ENCODE data around the gene ZMPSTE24.

ZMPSTE24 gene

GRCh38 chr1:40300249-40300567, 42.2 kb downstream of the ZMPSTE24 start:
- Histone ChIP-seq H3K18ac (ENCODE audit: low read length) (no peak overlapping the region), H3K4ac (ENCODE audit: low read length) (no peak overlapping the region), H2AFZ (ENCODE audit: low read length) (no peak overlapping the region), H3K4me2 (ENCODE audit: insufficient read depth, low read length, poor library complexity, severe bottlenecking) (no peak overlapping the region), H3K9me3 (replicated peaks in 1 of 2; ENCODE audit: control insufficient read depth in 2 of 2, insufficient read depth in 1 of 2, low read depth in 1 of 2, low read length in 2 of 2) (no peaks in the 10 kb centered on the region), H3K27me3 (ENCODE audit: control insufficient read depth in 3 of 3, insufficient read depth in 3 of 3, low read depth in 1 of 3, low read length in 3 of 3) (no peaks in the 10 kb centered on the region), H2BK120ac (ENCODE audit: low read depth, low read length) (no peak overlapping the region), H3K9ac (ENCODE audit: low read depth, low read length, poor library complexity) (no peak overlapping the region), H2BK5ac (ENCODE audit: low read length) (no peak overlapping the region), H2AK5ac (ENCODE audit: low read depth, low read length) (no peak overlapping the region), H3K4me1 (ENCODE audit: control insufficient read depth in 2 of 2, insufficient read depth in 1 of 2, low read depth in 1 of 2, low read length in 2 of 2) (peaks cover 0 to 2% of the 10 kb centered on the region in 2 donors), H3K36me3 (replicated peaks in 1 of 2; ENCODE audit: control insufficient read depth in 2 of 2, insufficient read depth in 2 of 2, low read length in 2 of 2) (peaks cover 0 to 3% of the 10 kb centered on the region in 2 donors), H3K79me1 (ENCODE audit: low read depth, low read length) (no peaks in the 10 kb centered on the region), H3K23ac (ENCODE audit: low read depth, low read length, poor library complexity) (no peak overlapping the region), H3K27ac (replicated peaks; ENCODE audit: low read length) (no peak overlapping the region), H4K91ac (ENCODE audit: low read depth, low read length, poor library complexity) (no peak overlapping the region), H2BK12ac (ENCODE audit: low read length) (no peak overlapping the region), H2BK15ac (ENCODE audit: low read length) (no peak overlapping the region), H4K8ac (ENCODE audit: low read depth, low read length) (no peak overlapping the region), H3K14ac (ENCODE audit: low read length) (no peak overlapping the region), H3K4me3 (ENCODE audit: low read length in 2 of 2) (no peak overlapping the region)
- DNase-seq (ENCODE audit: low spot score) = no peak
- no CpG with 5 or more reads among the region's 1 CpG for WGBS, 2 donors (ENCODE audit: extremely low coverage in 2 of 2, insufficient read length in 2 of 2, insufficient replicate concordance in 1 of 2)

GRCh38 chr1:40300651-40301050, 42.6 kb downstream of the ZMPSTE24 start:
- no peak overlapping the region for H2BK120ac ChIP-seq (ENCODE audit: low read depth, low read length)
- no peak overlapping the region for H3K4me3 ChIP-seq (ENCODE audit: low read length in 2 of 2)
- H3K14ac ChIP-seq (ENCODE audit: low read length) = no peak overlapping the region
- H4K91ac ChIP-seq (ENCODE audit: low read depth, low read length, poor library complexity) = no peak overlapping the region
- WGBS, 2 donors (ENCODE audit: extremely low coverage in 2 of 2, insufficient read length in 2 of 2, insufficient replicate concordance in 1 of 2) = no CpG with 5 or more reads among the region's 9 CpGs
- no peak overlapping the region for H3K9ac ChIP-seq (ENCODE audit: low read depth, low read length, poor library complexity)
- peaks cover 0 to 2% of the 10 kb centered on the region in 2 donors for H3K4me1 ChIP-seq (ENCODE audit: control insufficient read depth in 2 of 2, insufficient read depth in 1 of 2, low read depth in 1 of 2, low read length in 2 of 2)
- no peak overlapping the region for H3K4ac ChIP-seq (ENCODE audit: low read length)
- H3K79me1 ChIP-seq (ENCODE audit: low read depth, low read length) = no peaks in the 10 kb centered on the region
- H3K4me2 ChIP-seq (ENCODE audit: insufficient read depth, low read length, poor library complexity, severe bottlenecking) = no peak overlapping the region
- H2AFZ ChIP-seq (ENCODE audit: low read length) = no peak overlapping the region
- no peak overlapping the region for H2BK12ac ChIP-seq (ENCODE audit: low read length)
- no peak overlapping the region for H2BK15ac ChIP-seq (ENCODE audit: low read length)
- H3K27ac ChIP-seq (replicated peaks; ENCODE audit: low read length) = no peak overlapping the region
- H3K36me3 ChIP-seq (replicated peaks in 1 of 2; ENCODE audit: control insufficient read depth in 2 of 2, insufficient read depth in 2 of 2, low read length in 2 of 2) = peaks cover 0 to 3% of the 10 kb centered on the region in 2 donors
- H2BK5ac ChIP-seq (ENCODE audit: low read length) = no peak overlapping the region
- H3K27me3 ChIP-seq (ENCODE audit: control insufficient read depth in 3 of 3, insufficient read depth in 3 of 3, low read depth in 1 of 3, low read length in 3 of 3) = no peaks in the 10 kb centered on the region
- no peak for DNase-seq (ENCODE audit: low spot score)
- no peak overlapping the region for H3K18ac ChIP-seq (ENCODE audit: low read length)
- H2AK5ac ChIP-seq (ENCODE audit: low read depth, low read length) = no peak overlapping the region
- peak overlapping the region; percentile 86 for H3K23ac ChIP-seq (ENCODE audit: low read depth, low read length, poor library complexity)
- H4K8ac ChIP-seq (ENCODE audit: low read depth, low read length) = no peak overlapping the region
- H3K9me3 ChIP-seq (replicated peaks in 1 of 2; ENCODE audit: control insufficient read depth in 2 of 2, insufficient read depth in 1 of 2, low read depth in 1 of 2, low read length in 2 of 2) = no peaks in the 10 kb centered on the region

- Histone ChIP-seq H3K4ac (ENCODE audit: low read length) (no peak overlapping the region), H3K23ac (ENCODE audit: low read depth, low read length, poor library complexity) (peak overlapping the region; percentile 86), H3K27ac (replicated peaks; ENCODE audit: low read length) (no peak overlapping the region), H3K4me2 (ENCODE audit: insufficient read depth, low read length, poor library complexity, severe bottlenecking) (no peak overlapping the region), H2BK120ac (ENCODE audit: low read depth, low read length) (no peak overlapping the region), H3K9ac (ENCODE audit: low read depth, low read length, poor library complexity) (no peak overlapping the region), H3K4me1 (ENCODE audit: control insufficient read depth in 2 of 2, insufficient read depth in 1 of 2, low read depth in 1 of 2, low read length in 2 of 2) (peaks cover 0 to 2% of the 10 kb centered on the region in 2 donors), H3K27me3 (ENCODE audit: control insufficient read depth in 3 of 3, insufficient read depth in 3 of 3, low read depth in 1 of 3, low read length in 3 of 3) (no peaks in the 10 kb centered on the region), H3K18ac (ENCODE audit: low read length) (no peak overlapping the region), H3K14ac (ENCODE audit: low read length) (no peak overlapping the region), H2BK12ac (ENCODE audit: low read length) (no peak overlapping the region), H4K91ac (ENCODE audit: low read depth, low read length, poor library complexity) (no peak overlapping the region), H3K36me3 (replicated peaks in 1 of 2; ENCODE audit: control insufficient read depth in 2 of 2, insufficient read depth in 2 of 2, low read length in 2 of 2) (peaks cover 0 to 3% of the 10 kb centered on the region in 2 donors), H4K8ac (ENCODE audit: low read depth, low read length) (no peak overlapping the region), H2BK5ac (ENCODE audit: low read length) (no peak overlapping the region), H3K4me3 (ENCODE audit: low read length in 2 of 2) (no peak overlapping the region), H3K79me1 (ENCODE audit: low read depth, low read length) (no peaks in the 10 kb centered on the region), H3K9me3 (replicated peaks in 1 of 2; ENCODE audit: control insufficient read depth in 2 of 2, insufficient read depth in 1 of 2, low read depth in 1 of 2, low read length in 2 of 2) (no peaks in the 10 kb centered on the region), H2BK15ac (ENCODE audit: low read length) (no peak overlapping the region), H2AK5ac (ENCODE audit: low read depth, low read length) (no peak overlapping the region), H2AFZ (ENCODE audit: low read length) (no peak overlapping the region)
- no peak for DNase-seq (ENCODE audit: low spot score)
- WGBS, 2 donors (ENCODE audit: extremely low coverage in 2 of 2, insufficient read length in 2 of 2, insufficient replicate concordance in 1 of 2) = no CpG with 5 or more reads among the region's 10 CpGs
Observed at GRCh38 chr1:40301066-40301465, 43.0 kb downstream of the ZMPSTE24 start.

- no peak overlapping the region for H2BK12ac ChIP-seq (ENCODE audit: low read length)
- H3K36me3 ChIP-seq (replicated peaks in 1 of 2; ENCODE audit: control insufficient read depth in 2 of 2, insufficient read depth in 2 of 2, low read length in 2 of 2) = peaks cover 0 to 3% of the 10 kb centered on the region in 2 donors
- no peak for DNase-seq (ENCODE audit: low spot score)
- no peak overlapping the region for H3K4me2 ChIP-seq (ENCODE audit: insufficient read depth, low read length, poor library complexity, severe bottlenecking)
- no peak overlapping the region for H3K4me3 ChIP-seq (ENCODE audit: low read length in 2 of 2)
- H3K18ac ChIP-seq (ENCODE audit: low read length) = no peak overlapping the region
- no peak overlapping the region for H2AFZ ChIP-seq (ENCODE audit: low read length)
- H3K14ac ChIP-seq (ENCODE audit: low read length) = no peak overlapping the region
- WGBS, 2 donors (ENCODE audit: extremely low coverage in 2 of 2, insufficient read length in 2 of 2, insufficient replicate concordance in 1 of 2) = no CpG with 5 or more reads among the region's 12 CpGs
- no peak overlapping the region for H3K9ac ChIP-seq (ENCODE audit: low read depth, low read length, poor library complexity)
- H4K91ac ChIP-seq (ENCODE audit: low read depth, low read length, poor library complexity) = no peak overlapping the region
- H2AK5ac ChIP-seq (ENCODE audit: low read depth, low read length) = no peak overlapping the region
- H2BK5ac ChIP-seq (ENCODE audit: low read length) = no peak overlapping the region
- no peak overlapping the region for H3K27ac ChIP-seq (replicated peaks; ENCODE audit: low read length)
- H3K9me3 ChIP-seq (replicated peaks in 1 of 2; ENCODE audit: control insufficient read depth in 2 of 2, insufficient read depth in 1 of 2, low read depth in 1 of 2, low read length in 2 of 2) = no peaks in the 10 kb centered on the region
- no peak overlapping the region for H2BK120ac ChIP-seq (ENCODE audit: low read depth, low read length)
- H4K8ac ChIP-seq (ENCODE audit: low read depth, low read length) = no peak overlapping the region
- no peak overlapping the region for H3K23ac ChIP-seq (ENCODE audit: low read depth, low read length, poor library complexity)
- H3K27me3 ChIP-seq (ENCODE audit: control insufficient read depth in 3 of 3, insufficient read depth in 3 of 3, low read depth in 1 of 3, low read length in 3 of 3) = no peaks in the 10 kb centered on the region
- H3K4me1 ChIP-seq (ENCODE audit: control insufficient read depth in 2 of 2, insufficient read depth in 1 of 2, low read depth in 1 of 2, low read length in 2 of 2) = peaks cover 0 to 2% of the 10 kb centered on the region in 2 donors
- H3K79me1 ChIP-seq (ENCODE audit: low read depth, low read length) = no peaks in the 10 kb centered on the region
- H2BK15ac ChIP-seq (ENCODE audit: low read length) = no peak overlapping the region
- H3K4ac ChIP-seq (ENCODE audit: low read length) = no peak overlapping the region
Observed at GRCh38 chr1:40301541-40302299, 43.7 kb downstream of the ZMPSTE24 start.

Measured in neuronal stem cell (in vitro differentiated cells).